Activated CD4-positive, alpha-beta T cell treated with anti-CD3 and anti-CD28 coated beads, Interleukin-2, amount 50 U/mL, for 4 hours (primary cell): Measurements from ENCODE around the gene FAM187B.
"Not testable (repeated sequence)": the region's sequence is repeated elsewhere in the genome, so short reads cannot be mapped to it uniquely, and the experiment has no call there.

Experiments
- DNase-seq, 2 experiments: peaks; one replicate each; pipeline ENCODE4 v3.0.0-alpha.2; 2020

The FAM187B gene

DNA sequence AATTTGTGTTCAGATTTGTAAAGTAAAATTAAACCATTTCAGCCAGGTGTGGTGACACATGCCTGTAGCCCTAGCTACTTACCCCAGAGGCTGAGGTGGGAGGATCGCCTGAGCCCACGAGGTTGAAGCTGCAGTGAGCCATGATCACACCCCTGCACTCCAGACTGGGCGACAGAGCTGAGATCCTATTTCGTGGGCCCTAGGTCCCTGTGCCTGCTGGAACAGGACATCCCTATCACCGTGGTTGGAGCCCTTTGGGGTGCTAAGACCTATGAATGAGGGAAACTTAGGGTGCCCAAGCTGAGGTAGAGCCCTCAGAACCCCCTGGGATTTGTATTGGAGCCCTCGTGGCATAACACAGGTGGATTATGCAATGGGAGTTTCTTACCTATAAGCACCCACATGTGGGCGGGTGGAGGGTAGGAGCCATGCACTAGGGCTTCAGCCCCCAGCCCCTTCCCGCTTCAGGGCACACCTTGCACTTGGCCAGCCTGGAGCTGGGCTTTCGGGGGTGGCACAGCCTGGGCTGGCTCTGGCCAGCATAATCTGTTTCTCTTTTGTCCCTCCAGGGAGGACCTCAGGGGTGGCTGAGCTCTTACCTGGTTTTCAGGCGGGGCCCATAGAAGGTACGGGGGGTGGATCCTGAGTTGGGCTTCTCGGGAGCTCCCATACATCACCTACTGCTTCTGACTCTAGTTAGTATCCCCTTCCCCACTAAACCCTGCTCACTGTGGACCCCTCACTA, 33.0 kb upstream of the FAM187B start:
- DNase-seq = no peak

DNA sequence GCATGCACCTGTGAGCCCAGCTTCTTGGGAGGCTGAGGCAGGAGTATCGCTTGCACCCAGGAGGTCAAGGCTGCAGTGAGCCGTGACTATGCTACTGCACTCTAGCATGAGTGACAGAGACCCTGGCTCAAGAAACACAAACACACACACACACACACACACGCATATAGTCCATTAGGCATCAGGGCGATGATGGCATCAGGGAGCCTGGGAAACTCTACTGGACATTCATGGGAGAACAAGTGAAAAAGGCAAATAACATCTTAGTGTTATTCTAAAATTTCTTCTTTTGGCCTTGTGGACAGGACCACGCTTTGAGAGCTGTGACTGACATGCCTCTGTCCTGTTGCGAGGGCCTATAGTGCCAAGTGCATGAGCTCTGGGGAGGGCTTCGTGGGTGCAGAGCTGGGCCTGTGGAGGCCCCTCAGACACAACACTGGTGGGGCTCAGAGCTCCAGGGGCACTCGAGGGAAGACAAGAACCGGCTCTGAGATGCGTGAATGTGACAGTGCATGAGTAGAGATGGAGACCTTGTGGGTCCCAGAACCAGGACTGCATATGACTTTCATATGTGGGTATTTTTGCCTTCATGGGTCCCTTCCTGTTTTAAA, 32.3 kb upstream of the FAM187B start:
- no peak for DNase-seq

DNA sequence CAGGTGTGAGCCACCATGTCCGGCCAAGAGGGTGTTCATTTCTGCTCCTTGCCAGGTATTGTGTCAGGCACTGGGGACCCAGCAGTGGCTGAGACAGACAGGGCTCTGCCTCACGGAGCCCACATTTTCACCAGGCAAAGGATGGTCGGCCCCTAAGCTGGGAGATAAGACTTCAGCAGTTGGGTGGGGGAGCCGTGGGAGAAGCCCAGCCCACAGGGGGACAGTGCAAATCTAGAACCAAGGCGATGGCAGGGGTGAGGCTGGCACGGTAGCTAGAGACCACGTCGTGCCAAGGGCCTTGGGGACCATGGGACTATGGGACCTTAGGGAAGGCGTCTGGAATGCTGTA, 28.5 kb upstream of the FAM187B start:
- DNase-seq = no peak

DNA sequence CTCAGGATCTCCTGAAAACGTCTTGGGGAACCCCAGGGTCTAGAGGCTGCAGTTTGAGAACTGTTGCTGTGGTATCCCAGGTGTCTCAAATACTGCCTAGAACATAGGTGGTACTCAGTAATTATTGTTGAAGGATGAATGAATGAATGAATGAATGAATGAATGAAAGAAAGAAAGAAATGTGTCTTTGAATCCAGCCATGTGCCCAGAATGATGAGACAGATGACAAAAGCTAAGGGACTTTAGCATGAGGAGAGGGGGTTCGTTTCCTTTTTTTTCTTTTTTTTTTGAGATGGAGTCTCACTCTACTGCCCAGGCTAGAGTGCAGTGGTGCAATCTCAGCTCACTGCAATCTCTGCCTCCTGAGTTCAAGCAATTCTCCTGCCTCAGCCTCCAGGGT, 28.0 kb upstream of the FAM187B start:
- DNase-seq = no peak

DNA sequence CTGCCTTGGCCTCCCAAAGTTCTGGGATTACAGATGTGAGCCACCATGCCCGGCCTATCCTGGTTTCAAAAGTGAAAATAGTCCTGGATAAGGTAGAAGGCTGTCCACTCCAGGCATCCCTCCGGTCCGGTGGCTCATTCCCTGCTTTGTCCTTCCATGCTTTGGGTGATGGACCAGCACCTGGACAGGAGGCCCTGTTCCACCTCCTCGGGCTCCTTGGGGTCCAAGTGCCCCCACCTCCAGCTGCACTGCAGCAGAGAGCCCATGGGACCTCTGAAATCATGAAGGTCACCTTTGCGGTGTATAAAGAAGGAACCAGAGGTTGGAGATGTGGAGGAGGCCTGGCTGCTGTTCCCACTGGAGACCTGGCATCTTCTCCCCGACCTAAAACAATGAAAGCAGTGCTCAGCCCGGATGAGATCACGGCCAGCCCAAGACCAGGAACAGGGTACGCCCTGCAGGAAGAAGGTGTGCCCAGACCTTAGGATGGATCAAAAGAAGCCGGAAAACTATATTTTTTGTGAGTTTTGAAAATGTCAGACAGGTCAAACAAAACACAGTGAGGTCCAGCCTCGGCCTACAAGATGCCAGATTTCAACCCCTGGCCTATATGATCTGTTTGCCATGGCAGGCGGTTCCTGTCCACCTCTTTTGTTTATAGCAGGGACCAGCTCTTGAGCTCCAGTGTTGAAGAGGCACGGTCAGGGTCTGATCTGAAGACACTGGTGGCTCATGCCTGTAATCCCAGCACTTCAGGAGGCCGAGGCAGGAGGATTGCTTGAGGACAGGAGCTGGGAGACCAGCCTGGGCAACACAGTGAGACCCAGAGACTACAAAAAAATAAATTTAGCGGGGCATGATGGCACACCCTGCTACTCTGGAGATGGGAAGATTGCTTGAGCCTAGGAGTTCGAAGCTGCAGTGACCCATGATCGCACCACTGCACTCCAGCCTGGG, 26.1 kb upstream of the FAM187B start:
- no peak for DNase-seq

DNA sequence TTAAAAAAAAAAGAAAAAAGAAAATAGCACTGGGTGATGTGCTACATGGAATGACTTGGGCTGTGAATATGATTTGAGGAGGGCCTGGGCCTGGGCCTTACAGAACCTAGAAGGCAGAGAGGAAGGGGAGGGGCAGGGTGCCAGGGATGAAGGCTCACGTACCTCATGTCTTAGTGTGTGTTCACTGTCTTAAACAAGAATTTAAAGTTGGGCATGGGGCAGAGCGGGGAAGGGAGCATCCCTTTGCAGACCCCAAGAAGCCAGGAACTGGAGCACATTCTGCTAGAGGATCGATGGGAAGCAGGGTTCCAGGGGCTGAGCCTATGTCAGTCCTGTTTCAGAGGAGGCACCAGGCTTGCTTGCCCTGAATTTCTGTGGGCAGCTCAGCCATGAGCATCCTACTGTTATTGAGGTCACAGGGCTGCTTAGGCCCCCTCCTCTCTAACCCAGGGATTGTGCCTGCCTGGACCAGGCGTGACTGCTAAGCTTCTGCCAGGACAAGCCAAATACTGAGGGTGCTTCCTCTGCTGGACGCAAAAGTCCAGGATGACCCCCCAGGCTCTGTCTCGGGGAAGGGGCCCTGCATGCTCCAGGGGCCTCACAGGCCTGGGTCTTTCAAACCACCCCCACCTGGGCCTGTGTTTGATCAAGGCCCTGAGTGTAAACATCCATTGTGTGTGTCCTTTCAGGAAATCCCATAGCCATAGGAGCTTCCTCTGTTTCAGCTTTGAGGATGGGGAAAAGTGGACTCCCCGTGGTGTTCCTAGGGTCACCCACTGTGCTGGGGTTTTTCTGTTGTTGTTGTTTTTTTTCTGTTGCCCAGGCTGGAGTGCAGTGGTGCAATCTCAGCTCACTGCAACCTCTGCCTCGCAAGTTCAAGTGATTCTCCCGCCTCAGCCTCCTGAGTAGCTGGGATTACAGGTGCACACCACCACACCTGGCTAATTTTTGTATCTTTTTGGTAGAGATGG, 25.1 kb upstream of the FAM187B start:
- DNase-seq = no peak

DNA sequence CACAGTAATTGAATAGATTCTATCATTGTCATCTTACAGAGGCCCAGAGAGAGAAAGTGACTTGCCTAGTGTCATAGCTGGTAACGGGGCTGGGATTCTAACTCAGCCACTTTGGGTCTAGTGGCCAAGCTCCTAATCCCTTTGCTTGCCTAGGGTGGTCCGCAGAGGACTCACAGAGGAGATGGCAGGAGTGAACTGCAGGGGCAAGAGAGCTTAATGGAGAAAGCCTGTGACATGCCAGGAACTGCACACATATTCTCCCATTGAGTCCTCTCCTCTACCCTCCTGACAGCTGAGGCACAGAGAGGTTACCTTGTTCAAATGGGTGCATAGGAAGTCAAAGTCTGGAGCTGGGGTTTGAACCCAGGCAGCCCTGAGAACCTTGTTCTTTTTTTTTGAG, 22.9 kb upstream of the FAM187B start:
- DNase-seq = no peak

DNA sequence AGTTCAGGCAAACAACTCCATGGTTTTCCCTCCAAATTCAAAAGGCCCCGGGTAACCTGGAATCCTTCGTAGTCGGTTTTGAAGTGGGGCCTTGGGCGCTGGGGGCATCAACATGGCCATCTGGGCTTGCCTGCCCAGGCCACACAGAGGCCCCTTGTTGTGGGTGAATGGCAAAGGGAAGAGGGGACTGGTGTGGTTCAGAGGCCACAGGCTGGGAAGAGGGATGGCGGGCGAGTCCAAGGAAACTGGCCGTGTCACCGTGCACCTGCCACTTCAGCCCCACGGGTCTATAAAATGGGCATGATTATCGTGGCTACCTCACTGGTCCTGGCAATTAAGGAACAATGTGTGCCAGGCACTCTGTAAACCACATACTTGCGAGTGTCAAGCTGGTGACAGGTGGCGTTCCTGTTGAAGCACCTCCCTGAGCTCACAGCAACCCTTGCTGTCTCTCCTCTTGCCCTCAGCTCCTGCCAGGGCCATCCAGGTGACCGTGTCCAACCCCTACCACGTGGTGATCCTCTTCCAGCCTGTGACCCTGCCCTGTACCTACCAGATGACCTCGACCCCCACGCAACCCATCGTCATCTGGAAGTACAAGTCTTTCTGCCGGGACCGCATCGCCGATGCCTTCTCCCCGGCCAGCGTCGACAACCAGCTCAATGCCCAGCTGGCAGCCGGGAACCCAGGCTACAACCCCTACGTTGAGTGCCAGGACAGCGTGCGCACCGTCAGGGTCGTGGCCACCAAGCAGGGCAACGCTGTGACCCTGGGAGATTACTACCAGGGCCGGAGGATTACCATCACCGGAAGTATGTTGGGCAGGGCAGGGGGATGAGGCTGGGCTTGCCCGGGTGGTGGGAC, 21.5 kb upstream of the FAM187B start:
- no peak for DNase-seq

DNA sequence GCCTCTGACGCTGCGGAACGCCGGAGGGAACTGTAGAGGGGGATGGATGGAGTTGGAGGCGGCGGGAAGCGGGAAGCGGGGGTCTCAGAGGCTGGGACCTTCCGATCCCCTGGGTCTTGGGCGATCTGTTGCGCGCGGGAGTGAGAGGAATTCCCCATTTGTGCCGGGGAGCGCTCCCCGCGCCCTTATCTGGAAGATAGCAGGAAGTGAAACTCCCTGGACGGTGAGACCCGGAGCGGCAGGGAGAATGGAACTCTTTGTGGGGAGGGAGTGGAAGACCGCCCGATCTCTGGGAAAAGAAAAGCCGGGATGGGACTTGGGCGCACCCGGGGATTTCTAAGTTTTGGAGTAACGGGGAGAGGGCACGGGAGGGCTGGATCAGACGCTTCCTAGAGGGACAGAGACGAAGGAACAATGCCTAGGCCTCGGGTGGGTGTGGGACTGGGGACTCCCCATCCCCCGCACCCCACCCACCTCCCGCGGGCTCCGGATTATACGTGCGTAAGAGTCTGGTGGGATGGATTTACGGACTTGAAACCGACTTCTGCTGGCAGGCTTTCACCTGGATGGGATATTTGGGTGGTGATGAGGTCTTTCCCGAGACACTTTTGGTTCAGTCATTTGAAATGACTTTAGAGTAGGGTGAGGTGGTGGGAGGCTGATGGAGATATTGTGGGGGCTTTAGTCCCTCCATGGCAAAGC, 20.8 kb upstream of the FAM187B start:
- no peak for DNase-seq

DNA sequence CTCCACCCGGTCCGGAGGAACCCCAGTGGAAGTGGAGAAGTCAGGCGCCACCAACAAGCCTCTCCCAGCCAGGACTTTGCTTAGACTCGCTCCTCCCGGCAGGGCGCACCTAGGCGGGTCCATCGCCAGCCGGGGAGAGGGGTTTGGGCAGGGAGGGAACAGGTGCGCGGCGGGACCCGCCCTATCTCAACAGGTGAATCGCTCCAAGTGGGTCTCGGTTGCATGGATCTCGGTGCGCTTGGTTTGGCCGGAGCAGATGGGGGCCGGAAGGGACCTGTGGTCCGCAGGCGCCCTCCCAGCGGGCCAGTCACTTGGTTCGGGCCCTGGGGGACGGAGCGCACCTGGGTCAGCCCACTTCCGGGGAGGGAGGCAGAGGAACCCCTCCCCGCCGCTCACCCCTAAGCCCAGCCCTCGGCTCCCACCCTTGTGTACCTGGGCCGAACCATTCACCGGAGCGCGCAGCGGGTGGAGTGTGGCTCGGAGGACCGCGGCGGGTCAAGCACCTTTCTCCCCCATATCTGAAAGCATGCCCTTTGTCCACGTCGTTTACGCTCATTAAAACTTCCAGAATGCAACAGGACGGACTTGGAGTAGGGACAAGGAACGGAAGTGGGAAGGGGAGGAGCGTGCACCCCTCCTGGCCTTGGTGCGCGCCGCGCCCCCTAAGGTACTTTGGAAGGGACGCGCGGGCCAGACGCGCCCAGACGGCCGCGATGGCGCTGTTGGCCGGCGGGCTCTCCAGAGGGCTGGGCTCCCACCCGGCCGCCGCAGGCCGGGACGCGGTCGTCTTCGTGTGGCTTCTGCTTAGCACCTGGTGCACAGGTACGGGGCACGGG, 20.0 kb upstream of the FAM187B start, which contains the start of gene LSR:
LSR (plus strand) TSS at position 693 of the 836 bp plus-strand sequence; CDS start at position 714, 21 bp downstream.
- peak; percentile 66 to 70 for DNase-seq

DNA sequence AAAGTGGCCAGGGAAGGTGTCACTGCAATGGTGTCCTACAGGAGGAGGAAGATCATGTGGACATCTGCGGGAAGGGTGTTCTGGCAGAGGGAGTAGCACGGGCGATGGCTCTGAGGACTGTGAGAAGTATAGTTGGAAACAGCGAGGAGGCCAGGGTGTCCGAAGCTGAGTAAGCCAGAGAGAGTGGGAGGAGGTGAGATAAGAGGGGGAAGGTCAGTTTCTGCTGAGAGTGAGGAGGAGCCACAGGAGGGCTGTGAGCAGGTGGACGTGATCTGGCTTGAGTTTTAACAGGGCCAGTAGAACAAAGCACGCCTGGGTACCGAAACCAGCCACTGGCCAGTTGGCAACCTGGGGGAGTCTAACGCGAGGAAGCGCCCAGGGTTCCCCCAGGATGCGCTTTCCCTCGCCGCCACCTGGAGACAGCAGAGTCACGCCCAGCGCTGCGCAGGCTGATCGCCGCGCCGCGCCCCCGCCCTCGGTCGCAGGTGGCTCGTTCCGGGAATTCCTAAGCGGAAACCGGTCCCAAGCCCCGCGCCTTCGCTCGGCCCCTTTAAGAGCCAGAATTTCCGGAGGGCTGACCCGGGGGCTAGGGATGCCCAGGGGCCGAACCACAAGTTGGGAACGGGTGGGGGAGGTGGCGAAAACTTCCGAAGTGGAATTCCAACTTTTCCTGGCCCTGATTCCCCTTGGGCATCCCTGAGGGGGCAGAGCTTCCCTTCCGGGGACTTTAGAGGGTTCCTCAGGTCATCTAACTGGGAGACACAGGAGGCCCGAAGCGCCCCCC, 19.2 kb upstream of the FAM187B start:
- peak; percentile 55 for DNase-seq

DNA sequence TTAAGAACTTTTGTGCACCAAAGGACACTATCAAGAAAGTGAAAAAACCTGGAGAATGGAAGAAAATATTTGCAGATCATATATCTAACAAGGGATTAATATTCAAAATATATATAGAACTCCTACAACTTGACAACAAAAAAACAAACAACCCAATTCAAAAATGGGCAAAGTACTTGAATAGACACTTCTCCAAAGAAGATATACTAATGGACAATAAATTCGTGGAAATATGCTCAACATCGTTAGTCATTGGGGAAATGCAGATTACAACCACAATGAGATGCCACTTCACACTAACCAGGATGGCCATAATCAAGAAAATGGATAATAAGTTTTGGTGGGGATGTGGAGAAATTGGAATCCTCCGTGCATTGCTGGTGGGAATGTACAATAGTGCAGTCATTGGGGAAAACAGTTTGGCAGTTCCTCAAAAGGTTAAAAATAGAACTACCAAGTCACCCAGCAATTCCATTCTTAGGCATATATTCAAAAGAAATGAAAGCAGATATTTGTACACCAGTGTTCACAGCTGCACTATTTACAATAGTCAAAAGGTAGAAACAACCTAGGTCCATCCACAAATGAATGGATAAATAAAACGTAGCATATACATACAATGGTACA, 18.0 kb upstream of the FAM187B start:
- DNase-seq = no peak

DNA sequence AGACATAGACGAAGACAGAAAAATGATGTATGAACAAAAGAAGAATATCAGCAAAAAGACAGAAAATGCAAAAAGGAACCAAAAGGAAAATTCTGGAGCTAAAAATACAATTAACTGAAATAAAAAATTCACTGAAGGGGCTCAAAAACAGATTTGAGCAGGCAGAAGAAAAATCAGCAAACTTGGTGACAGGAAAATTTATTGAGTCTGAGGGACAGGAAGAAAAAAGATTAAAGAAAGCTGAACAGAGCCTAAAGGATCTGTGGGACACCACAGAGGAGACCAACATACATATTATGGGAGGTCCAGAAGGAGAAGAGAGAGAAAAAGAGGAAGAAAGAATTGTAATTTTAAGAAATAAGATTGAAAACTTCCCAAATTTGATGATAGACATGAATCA, 12.9 kb upstream of the FAM187B start:
- no peak for DNase-seq

DNA sequence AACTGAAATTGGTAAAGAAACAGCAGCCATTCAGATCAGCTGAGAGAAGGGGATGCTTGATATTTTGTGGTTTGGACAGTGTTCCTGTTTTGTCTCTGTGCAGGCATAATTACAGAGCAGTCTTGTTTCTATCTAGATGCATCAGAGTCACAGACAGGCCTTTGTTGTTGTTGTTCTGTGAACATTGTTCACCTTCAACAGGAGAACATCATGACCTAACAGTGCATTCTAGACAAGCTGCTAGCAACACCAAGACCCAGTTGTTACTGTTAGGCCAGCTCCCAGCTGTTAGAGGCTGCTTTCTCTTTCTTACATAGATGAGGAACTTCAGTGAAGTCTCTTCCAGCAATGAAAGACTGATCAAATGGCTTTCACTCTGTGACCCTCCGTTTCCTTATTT, 11.8 kb upstream of the FAM187B start:
- DNase-seq = no peak

DNA sequence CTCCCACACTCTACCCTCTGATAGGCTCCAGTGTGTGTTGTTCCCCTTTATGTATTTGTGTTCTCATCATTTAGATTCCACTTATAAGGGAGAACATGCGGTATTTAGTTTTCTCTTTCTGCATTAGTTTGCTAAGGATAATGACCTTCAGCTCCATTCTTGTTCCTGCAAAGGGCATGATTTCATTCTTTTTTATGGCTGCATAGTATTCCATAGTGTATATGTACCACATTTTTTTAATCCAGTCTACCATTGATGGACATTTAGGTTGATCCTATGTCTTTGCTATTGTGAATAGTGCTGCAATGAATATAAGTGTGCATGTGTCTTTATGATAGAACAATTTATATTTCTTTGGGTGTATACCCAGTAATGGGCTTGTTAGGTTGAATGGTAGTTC, 11.1 kb upstream of the FAM187B start:
- DNase-seq = not testable (repeated sequence)

DNA sequence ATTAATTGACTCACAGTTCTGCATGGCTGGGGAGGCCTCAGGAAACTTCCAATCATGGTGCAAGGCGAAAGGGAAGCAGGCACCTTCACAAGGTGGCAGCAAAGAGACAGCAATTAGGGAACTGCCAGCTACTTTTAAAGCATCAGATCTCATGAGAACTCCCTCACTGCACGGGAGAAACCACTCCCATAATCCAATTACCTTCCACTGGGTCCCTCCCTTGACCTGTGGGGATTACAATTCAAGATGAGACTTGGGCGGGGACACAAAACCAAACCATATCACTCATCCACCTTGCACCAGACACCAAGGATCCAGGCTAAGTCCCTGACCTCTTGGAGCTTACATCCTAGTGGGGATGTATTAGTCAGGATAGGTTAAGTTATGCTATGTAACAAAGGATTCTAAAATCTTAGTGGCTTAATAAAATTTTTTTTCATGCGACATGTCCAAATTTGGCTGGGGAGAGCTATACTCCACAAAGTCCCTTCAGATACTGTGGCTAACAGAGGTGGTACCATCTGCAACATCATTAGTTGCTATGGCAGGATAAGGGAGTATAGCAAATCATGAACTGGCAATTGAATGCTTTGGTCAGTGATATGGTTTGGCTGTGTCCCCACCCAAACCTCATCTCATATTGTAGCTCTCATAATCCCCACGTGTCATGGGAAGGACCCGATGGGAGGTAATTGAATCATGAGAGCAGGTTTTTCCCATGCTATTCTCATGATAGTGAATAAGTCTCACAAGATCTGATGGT, 8.3 kb upstream of the FAM187B start:
- DNase-seq = no peak

DNA sequence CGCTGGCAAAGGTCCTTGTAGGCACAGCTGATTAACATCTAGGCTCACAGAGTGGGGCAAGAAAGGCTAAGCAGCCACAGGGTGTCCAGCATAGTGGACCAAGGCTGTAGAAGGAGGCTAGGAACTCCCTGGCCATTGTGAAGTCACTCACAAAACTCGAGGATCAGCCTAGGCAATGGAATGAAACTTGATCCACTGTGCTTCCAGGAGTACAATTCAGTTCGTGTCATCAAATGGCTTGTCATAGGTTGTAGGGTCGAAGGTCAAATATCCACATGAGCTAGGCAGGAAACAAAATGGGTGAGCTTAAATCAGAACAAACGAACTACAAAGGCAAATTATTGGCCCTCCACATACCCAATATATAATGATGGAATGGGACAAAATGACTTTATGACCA, 4.4 kb upstream of the FAM187B start:
- no peak for DNase-seq
